Ectodermal cell (in vitro differentiated cells): Measurements from ENCODE around the gene NID2.

Experiments
- H3K27ac ChIP-seq: 2 replicates; pipeline ENCODE4 v1.7.0; 2013; ENCODE audit warnings: mild to moderate bottlenecking, low read depth, low read length; ENCODE audit not compliant: insufficient read depth, poor library complexity, severe bottlenecking
- H3K27me3 ChIP-seq: 2 replicates; pipeline ENCODE4 v1.7.0; 2013; ENCODE audit warnings: mild to moderate bottlenecking, low read length; ENCODE audit not compliant: insufficient read depth, control insufficient read depth, poor library complexity, severe bottlenecking
- H3K36me3 ChIP-seq: one replicate; pipeline ENCODE4 v1.7.0; 2013; ENCODE audit warnings: low read length; ENCODE audit not compliant: control insufficient read depth, insufficient read depth
- H3K4me1 ChIP-seq: one replicate; pipeline ENCODE4 v1.7.0; 2013; ENCODE audit warnings: low read length; ENCODE audit not compliant: control insufficient read depth, insufficient read depth
- H3K4me3 ChIP-seq: 2 replicates; pipeline ENCODE4 v1.7.0; 2013; ENCODE audit warnings: low read depth, low read length, control low read depth; ENCODE audit not compliant: insufficient read depth
- H3K9me3 ChIP-seq: 2 replicates; pipeline ENCODE4 v1.7.0; 2013; ENCODE audit warnings: mild to moderate bottlenecking, low read length, moderate library complexity; ENCODE audit not compliant: control insufficient read depth
- WGBS, 2 experiments: methylation state at CpG; one replicate each; pipeline ENCODE4 v1.1.7; 2013; ENCODE audit warnings: missing lambda C conversion rate in 2 of 2; 5-methylcytosine and 5-hydroxymethylcytosine counted together

The NID2 gene

DNA sequence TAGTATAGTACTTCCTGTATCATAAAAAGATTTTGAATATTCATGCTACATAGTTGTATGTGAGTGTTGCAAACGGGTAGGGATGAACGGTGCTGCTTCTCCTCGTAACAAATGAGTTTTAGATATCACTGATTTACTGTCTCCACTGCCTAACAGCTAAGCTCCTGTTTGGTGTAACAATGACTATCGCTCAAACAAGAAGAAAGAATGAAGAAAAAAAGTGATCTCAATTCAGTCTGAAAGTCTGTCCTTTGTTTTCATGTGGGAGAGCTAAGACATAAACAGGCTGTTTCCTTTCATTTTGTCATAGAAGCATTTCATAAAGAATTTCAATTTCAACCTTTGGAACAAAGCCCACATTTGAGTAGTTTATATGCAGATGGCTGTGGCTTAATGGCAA, 105.6 kb downstream of the NID2 start:
- 90 to 95% methylated on average over 4 of the region's 4 CpGs for WGBS, 2 experiments
- peaks cover 6% of the 10 kb centered on the region for H3K36me3 ChIP-seq
- no peaks in the 10 kb centered on the region for H3K27me3 ChIP-seq
- H3K9me3 ChIP-seq = peaks cover 2% of the 10 kb centered on the region
- H3K27ac ChIP-seq = no peak overlapping the region
- H3K4me3 ChIP-seq = no peak overlapping the region
- no peaks in the 10 kb centered on the region for H3K4me1 ChIP-seq

DNA sequence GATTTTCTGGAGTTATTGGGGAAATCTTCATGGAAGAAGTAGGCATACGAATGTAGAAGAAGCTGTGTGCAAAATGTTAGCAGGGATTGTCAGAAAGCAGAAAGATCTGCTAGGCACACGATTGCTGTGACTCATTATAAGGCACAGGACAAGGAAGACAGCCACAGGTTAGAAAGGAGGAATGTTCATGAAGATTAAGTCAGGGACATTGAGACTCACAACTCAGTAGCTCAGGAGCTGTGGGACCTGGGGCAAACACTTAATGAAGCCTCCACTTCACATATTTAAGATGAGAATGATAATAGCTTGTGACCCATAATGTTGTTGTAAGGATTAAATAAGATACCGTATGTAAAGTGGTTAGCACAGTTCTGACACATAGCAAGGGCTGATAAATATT, 106.1 kb downstream of the NID2 start:
- H3K4me3 ChIP-seq = no peak overlapping the region
- H3K36me3 ChIP-seq = peaks cover 7% of the 10 kb centered on the region
- H3K4me1 ChIP-seq = no peaks in the 10 kb centered on the region
- H3K9me3 ChIP-seq = peaks cover 5% of the 10 kb centered on the region
- no peak overlapping the region for H3K27ac ChIP-seq
- 87 to 90% methylated on average over 2 of the region's 3 CpGs for WGBS, 2 experiments
- no peaks in the 10 kb centered on the region for H3K27me3 ChIP-seq

DNA sequence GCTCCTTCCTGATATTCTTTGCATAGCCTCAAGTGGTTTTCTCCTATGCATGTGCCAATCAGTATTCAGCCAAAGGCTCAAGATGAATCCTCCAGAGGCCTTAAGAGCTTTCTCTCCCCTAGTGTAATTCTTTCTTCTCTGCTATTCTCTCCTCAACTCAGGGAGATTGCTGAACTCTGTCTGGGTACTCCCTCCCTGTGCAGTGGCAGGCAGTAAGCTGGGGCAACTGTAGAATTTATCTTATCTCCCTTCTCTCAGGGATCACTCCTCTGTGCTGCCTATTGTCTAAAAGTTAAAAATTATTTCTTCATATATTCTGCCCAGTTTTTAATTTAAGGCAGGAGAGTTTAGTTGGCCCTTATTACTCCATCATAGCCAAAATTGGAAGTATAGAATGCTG, 108.0 kb downstream of the NID2 start:
- no peaks in the 10 kb centered on the region for H3K4me1 ChIP-seq
- H3K27me3 ChIP-seq = no peaks in the 10 kb centered on the region
- H3K4me3 ChIP-seq = no peak overlapping the region
- peaks cover 7% of the 10 kb centered on the region for H3K36me3 ChIP-seq
- no peak overlapping the region for H3K27ac ChIP-seq
- H3K9me3 ChIP-seq = peaks cover 5% of the 10 kb centered on the region

DNA sequence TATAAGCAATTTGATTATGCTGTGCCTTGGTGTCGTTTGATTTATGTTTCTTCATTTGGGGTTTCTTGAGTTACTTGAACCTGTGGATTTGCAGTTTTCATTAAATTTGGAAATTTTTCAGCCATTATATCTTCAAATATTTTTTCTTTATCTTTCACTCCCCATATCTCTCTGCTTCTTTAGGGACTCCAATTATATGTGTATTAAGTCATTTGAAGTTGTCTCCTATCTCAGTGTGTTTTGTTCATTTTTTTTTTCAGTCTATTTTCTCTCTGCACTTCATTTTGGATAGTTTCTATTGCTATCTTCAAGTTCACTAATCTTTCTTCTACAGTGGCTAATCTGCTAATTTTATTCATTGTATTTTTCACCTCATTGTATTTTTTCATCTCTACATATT, 108.9 kb downstream of the NID2 start:
- H3K36me3 ChIP-seq = peaks cover 7% of the 10 kb centered on the region
- WGBS, 2 experiments = 100% methylated on average over 1 of the region's 1 CpG; no CpG with 5 or more reads in 1 of the 2 experiments
- no peak overlapping the region for H3K27ac ChIP-seq
- H3K9me3 ChIP-seq = peaks cover 5% of the 10 kb centered on the region
- H3K4me1 ChIP-seq = no peaks in the 10 kb centered on the region
- H3K4me3 ChIP-seq = no peak overlapping the region
- H3K27me3 ChIP-seq = no peaks in the 10 kb centered on the region

DNA sequence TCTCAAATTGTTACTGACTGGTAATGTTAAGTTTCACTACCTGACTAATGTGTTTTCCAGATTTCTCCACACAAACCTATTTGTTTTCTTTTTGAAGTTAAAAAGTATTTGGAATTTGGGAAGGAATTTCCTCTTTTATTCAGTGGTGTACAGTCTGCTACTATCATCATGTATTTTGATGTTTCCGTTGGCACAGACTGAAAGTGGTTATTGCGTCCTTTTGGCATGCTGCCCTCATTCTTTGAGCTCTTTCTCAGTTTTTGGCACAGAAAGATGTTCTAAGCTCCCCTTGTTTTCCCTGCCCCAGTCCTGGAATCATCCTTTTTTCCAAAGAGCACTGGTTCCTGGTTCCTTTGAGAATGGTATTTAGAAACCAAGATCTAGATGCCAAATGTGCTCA, 110.9 kb downstream of the NID2 start:
- no peak overlapping the region for H3K4me3 ChIP-seq
- no peaks in the 10 kb centered on the region for H3K27me3 ChIP-seq
- peaks cover 5% of the 10 kb centered on the region for H3K9me3 ChIP-seq
- peaks cover 7% of the 10 kb centered on the region for H3K36me3 ChIP-seq
- no peak overlapping the region for H3K27ac ChIP-seq
- 92 to 98% methylated on average over 2 of the region's 2 CpGs for WGBS, 2 experiments
- no peaks in the 10 kb centered on the region for H3K4me1 ChIP-seq
